ENCODE measurements around the gene AFG1L. TPM values are rescaled to one million over a fixed set of nuclear protein-coding genes. Genes with fewer than 3 reads are reported as not detected.

Gene AFG1L
- total RNA-seq, 1 experiment from 2014 or later, result 4.9 TPM

DNA sequence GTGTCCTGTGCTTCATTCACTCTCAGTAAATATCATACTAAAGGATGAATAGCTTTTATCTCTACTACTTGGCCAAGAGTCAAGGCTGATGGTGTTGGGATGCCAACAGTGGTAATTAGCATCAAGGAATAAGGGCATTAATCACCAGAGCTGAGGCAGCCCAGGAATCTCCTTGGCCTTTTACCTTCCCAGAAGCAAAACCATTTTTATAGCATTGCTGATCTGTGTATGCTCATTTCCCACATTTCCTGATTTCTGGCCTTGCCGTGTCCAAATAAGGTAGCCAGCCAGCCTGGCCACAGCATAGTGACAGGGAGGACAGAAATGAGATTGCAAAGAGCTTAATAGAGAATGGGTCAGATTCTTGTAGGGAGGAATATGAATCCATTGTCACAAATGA is 189.2 kb downstream of the AFG1L start:
- Histone ChIP-seq H3K9me3 (ENCODE audit: control insufficient read depth in 1 of 2, insufficient read depth in 1 of 2, low read depth in 1 of 2, low read length in 2 of 2) (no peaks in the 10 kb centered on the region; a peak in 1 of 4 replicates), H3K9me2 (ENCODE audit: insufficient read depth) (no peaks in the 10 kb centered on the region; the same call in 1 of the 2 replicates), H3K9ac (ENCODE audit: low read length) (no peak overlapping the region), H3K27ac (ENCODE audit: low read depth, low read length) (no peak overlapping the region), H4K20me1 (ENCODE audit: insufficient read depth) (no peaks in the 10 kb centered on the region), H3K79me2 (ENCODE audit: insufficient read depth, low read length) (no peaks in the 10 kb centered on the region), H2AFZ (ENCODE audit: low read depth, low read length, poor library complexity, severe bottlenecking) (no peak overlapping the region), H3K4me2 (ENCODE audit: low read length) (no peak overlapping the region), H3K4me1 (ENCODE audit: control insufficient read depth in 1 of 2, insufficient read depth in 2 of 2, low read length in 2 of 2) (no peaks in the 10 kb centered on the region), H3K36me3 (ENCODE audit: control insufficient read depth in 1 of 2, insufficient read depth in 2 of 2, low read length in 2 of 2) (no peaks in the 10 kb centered on the region), H3K4me3 (replicated peaks in 1 of 2; ENCODE audit: low read depth in 1 of 2, low read length in 2 of 2) (no peak overlapping the region), H3K27me3 (ENCODE audit: insufficient read depth, low read length) (no peaks in the 10 kb centered on the region)
- POLR2A ChIA-PET, result no interaction called here
- TF ChIP-seq EZH2 (IDR thresholded peaks at IDR 0.05), result no peak
- TF ChIP-seq POLR2AphosphoS5 (IDR thresholded peaks at IDR 0.05; ENCODE audit: low read depth, low read length), result no peak
- no peak for TF ChIP-seq SIN3A (IDR thresholded peaks at IDR 0.05; ENCODE audit: low read depth)
- CTCF ChIA-PET, result interaction anchor here (2.6 kb wide), 1 partner anchor 8 kb away, joined by 8 read pairs; no protein-coding TSS in a partner anchor
- no TSS peak for BruUV-seq (replicated peaks)
- RAD21 ChIA-PET (ENCODE audit: low non-redundant PET in 1 of 2, low total read pairs in 2 of 2, uncharacterized antibody in 2 of 2, unreplicated experiment in 2 of 2), result no interaction called here
- intact Hi-C loops (cut with micrococcal nuclease), result no loop called here
- DNase-seq (ENCODE audit: low read depth, low spot score) (no peak), ATAC-seq (no peak)

DNA sequence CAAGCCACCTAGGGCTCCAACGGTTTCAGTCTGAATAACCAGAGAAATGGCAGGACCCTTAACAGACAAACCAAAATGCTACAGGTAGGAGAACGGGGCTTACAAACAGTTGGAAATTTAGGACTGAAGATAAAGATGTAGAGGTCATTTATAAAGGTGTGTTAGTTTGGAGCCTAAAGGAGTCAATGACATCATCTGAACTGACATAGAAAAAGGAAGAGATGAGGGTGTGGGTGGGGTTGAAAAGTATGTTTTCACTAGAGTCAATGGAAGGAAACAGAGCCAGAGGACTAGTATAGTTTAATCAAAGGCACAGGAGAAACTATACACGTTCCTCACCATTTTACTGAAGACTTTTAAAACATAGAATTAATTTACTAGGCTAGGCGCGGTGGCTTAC is 194.8 kb downstream of the AFG1L start:
- ATAC-seq (no peak), DNase-seq (ENCODE audit: low read depth, low spot score) (no peak)
- H3K9ac ChIP-seq (ENCODE audit: low read length), result no peak overlapping the region
- H3K79me2 ChIP-seq (ENCODE audit: insufficient read depth, low read length), result no peaks in the 10 kb centered on the region
- ChIA-PET CTCF (no interaction called here), RAD21 (ENCODE audit: low non-redundant PET in 1 of 2, low total read pairs in 2 of 2, uncharacterized antibody in 2 of 2, unreplicated experiment in 2 of 2) (no interaction called here), POLR2A (no interaction called here)
- no peaks in the 10 kb centered on the region for H3K36me3 ChIP-seq (ENCODE audit: control insufficient read depth in 1 of 2, insufficient read depth in 2 of 2, low read length in 2 of 2)
- intact Hi-C loops (cut with micrococcal nuclease), result loop anchor here (10.0 kb wide), 1 partner anchor 515 kb away; no protein-coding TSS in a partner anchor
- no peaks in the 10 kb centered on the region for H4K20me1 ChIP-seq (ENCODE audit: insufficient read depth)
- H3K9me2 ChIP-seq (ENCODE audit: insufficient read depth), result no peaks in the 10 kb centered on the region
- H3K4me2 ChIP-seq (ENCODE audit: low read length), result no peak overlapping the region
- TF ChIP-seq SIN3A (IDR thresholded peaks at IDR 0.05; ENCODE audit: low read depth), result no peak
- no peak for TF ChIP-seq FOSL1 (IDR thresholded peaks at IDR 0.05; ENCODE audit: low read depth)
- TF ChIP-seq, protein P1, sequence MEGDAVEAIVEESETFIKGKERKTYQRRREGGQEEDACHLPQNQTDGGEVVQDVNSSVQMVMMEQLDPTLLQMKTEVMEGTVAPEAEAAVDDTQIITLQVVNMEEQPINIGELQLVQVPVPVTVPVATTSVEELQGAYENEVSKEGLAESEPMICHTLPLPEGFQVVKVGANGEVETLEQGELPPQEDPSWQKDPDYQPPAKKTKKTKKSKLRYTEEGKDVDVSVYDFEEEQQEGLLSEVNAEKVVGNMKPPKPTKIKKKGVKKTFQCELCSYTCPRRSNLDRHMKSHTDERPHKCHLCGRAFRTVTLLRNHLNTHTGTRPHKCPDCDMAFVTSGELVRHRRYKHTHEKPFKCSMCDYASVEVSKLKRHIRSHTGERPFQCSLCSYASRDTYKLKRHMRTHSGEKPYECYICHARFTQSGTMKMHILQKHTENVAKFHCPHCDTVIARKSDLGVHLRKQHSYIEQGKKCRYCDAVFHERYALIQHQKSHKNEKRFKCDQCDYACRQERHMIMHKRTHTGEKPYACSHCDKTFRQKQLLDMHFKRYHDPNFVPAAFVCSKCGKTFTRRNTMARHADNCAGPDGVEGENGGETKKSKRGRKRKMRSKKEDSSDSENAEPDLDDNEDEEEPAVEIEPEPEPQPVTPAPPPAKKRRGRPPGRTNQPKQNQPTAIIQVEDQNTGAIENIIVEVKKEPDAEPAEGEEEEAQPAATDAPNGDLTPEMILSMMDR (IDR thresholded peaks at IDR 0.05 in 2 of 3, conservative IDR thresholded peaks at IDR 0.05 in 1 of 3; ENCODE audit: borderline replicate concordance in 1 of 3, insufficient read depth in 1 of 3, low read depth in 2 of 3, low read length in 2 of 3), result no peak
- no peak for TF ChIP-seq POLR2A (IDR thresholded peaks at IDR 0.05; ENCODE audit: borderline replicate concordance, extremely low read depth, insufficient read depth, insufficient read length)
- TF ChIP-seq RAD21 (IDR thresholded peaks at IDR 0.05; ENCODE audit: low read depth), result no peak
- TF ChIP-seq, protein P2, sequence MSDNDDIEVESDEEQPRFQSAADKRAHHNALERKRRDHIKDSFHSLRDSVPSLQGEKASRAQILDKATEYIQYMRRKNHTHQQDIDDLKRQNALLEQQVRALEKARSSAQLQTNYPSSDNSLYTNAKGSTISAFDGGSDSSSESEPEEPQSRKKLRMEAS (IDR thresholded peaks at IDR 0.05), result no peak
- no TSS peak for BruUV-seq (replicated peaks)
- H3K27me3 ChIP-seq (ENCODE audit: insufficient read depth, low read length), result no peaks in the 10 kb centered on the region
- no peak overlapping the region for H3K27ac ChIP-seq (ENCODE audit: low read depth, low read length)
- no peak overlapping the region for H2AFZ ChIP-seq (ENCODE audit: low read depth, low read length, poor library complexity, severe bottlenecking)
- no peak overlapping the region for H3K4me3 ChIP-seq (replicated peaks in 1 of 2; ENCODE audit: low read depth in 1 of 2, low read length in 2 of 2)
- no peaks in the 10 kb centered on the region for H3K4me1 ChIP-seq (ENCODE audit: control insufficient read depth in 1 of 2, insufficient read depth in 2 of 2, low read length in 2 of 2)
- H3K9me3 ChIP-seq (ENCODE audit: control insufficient read depth in 1 of 2, insufficient read depth in 1 of 2, low read depth in 1 of 2, low read length in 2 of 2), result no peaks in the 10 kb centered on the region

All from HCT116 (cell line).